GM12878 (cell line): ENCODE results near the gene TTC31. TPM values are rescaled to one million over a fixed set of nuclear protein-coding genes. Genes with fewer than 3 reads are reported as not detected.

ENCODE experiments used
- BCL11A ChIP-seq: IDR thresholded peaks from 2 replicates; pipeline ENCODE4 v1.6.1; 2011; ENCODE audit warnings: low read depth, low read length
- BCL3 ChIP-seq: IDR thresholded peaks from 2 replicates; pipeline ENCODE4 v1.6.1; 2011; ENCODE audit warnings: borderline replicate concordance, low read depth, mild to moderate bottlenecking, moderate library complexity, low read length; ENCODE audit not compliant: insufficient read depth, poor library complexity, severe bottlenecking
- BMI1 ChIP-seq: fragments of 450-650 bp; IDR thresholded peaks from 2 replicates; pipeline ENCODE4 v1.6.1; 2016; ENCODE audit warnings: mild to moderate bottlenecking, moderate library complexity, borderline replicate concordance
- BRCA1 ChIP-seq: IDR thresholded peaks from 2 replicates; pipeline ENCODE4 v1.6.1; 2011; ENCODE audit warnings: low read depth, low read length, improper control_type of control experiment
- ELK1 ChIP-seq: IDR thresholded peaks from 2 replicates; pipeline ENCODE4 v1.6.1; 2012; ENCODE audit warnings: low read depth, low read length, improper control_type of control experiment
- HCFC1 ChIP-seq: fragments of 150-350 bp; IDR thresholded peaks from 2 replicates; pipeline ENCODE4 v1.6.1; 2014; ENCODE audit warnings: low read length
- HSF1 ChIP-seq: fragments of 150-350 bp; IDR thresholded peaks from 2 replicates; pipeline ENCODE4 v1.6.1; 2014; ENCODE audit warnings: mild to moderate bottlenecking, low read depth, low read length
- JUND ChIP-seq: IDR thresholded peaks from 2 replicates; pipeline ENCODE4 v1.6.1; 2012; ENCODE audit warnings: low read depth, mild to moderate bottlenecking, low read length, improper control_type of control experiment, moderate library complexity
- KAT2A ChIP-seq: conservative IDR thresholded peaks from 2 replicates; pipeline ENCODE4 v1.6.1; 2011; ENCODE audit warnings: low read depth, low read length; ENCODE audit not compliant: control insufficient read depth
- MTA3 ChIP-seq: IDR thresholded peaks from 2 replicates; pipeline ENCODE4 v1.6.1; 2012; ENCODE audit warnings: low read length, inconsistent platforms, borderline replicate concordance
- PAX5 ChIP-seq: IDR thresholded peaks from 2 replicates; pipeline ENCODE4 v1.6.1; 2011; ENCODE audit warnings: low read depth, low read length, borderline replicate concordance
- RELA ChIP-seq: fragments of 450-650 bp; IDR thresholded peaks from 2 replicates; pipeline ENCODE4 v1.8.0; 2014; ENCODE audit warnings: borderline replicate concordance; ENCODE audit not compliant: partially characterized antibody
- REST ChIP-seq: IDR thresholded peaks from 2 replicates; pipeline ENCODE4 v1.6.1; 2012; ENCODE audit warnings: mild to moderate bottlenecking, low read depth, low read length
- RFX5 ChIP-seq: IDR thresholded peaks from 2 replicates; pipeline ENCODE4 v1.6.1; 2011; ENCODE audit warnings: low read depth, low read length, improper control_type of control experiment
- STAT3 ChIP-seq: IDR thresholded peaks from 2 replicates; pipeline ENCODE4 v1.6.1; 2011; ENCODE audit warnings: low read depth, low read length, improper control_type of control experiment
- TARDBP ChIP-seq: IDR thresholded peaks from 2 replicates; pipeline ENCODE4 v1.6.1; 2016; ENCODE audit warnings: borderline replicate concordance
- TCF12 ChIP-seq: IDR thresholded peaks from 2 replicates; pipeline ENCODE4 v1.6.1; 2011; ENCODE audit warnings: low read depth, mild to moderate bottlenecking, low read length
- ZBTB40 ChIP-seq: fragments of 450-650 bp; IDR thresholded peaks from 2 replicates; pipeline ENCODE4 v1.6.1; 2016; ENCODE audit warnings: mild to moderate bottlenecking, moderate library complexity, borderline replicate concordance
- ZNF622 ChIP-seq: fragments of 450-650 bp; IDR thresholded peaks from 2 replicates; pipeline ENCODE4 v1.6.1; 2017; ENCODE audit warnings: mild to moderate bottlenecking, inconsistent platforms
- polyA plus RNA-seq, 11 experiments: library from polyadenylated mRNA; depleted of rRNA in 4 of 11; unstranded in 6 of 11; stranded (reverse) in 5 of 11; fragments of >200 nt; fragmentation: Nextera tagmentation in 4 of 11; fragmentation: Illumina TruSeq in 1 of 11; extraction: Ambion mirVana in 4 of 11; extraction: Trizol in 1 of 11; gene quantifications; 1 replicate in 1 of 11; 2 replicates in 10 of 11; pipeline versions ENCODE4 v1.2.1 to v1.2.3, GENCODE V29; 2011 to 2016; ENCODE audit warnings: inconsistent platforms in 2 of 11, missing spikeins in 2 of 11, low read depth in 1 of 11
- total RNA-seq, 4 experiments: library from RNA; depleted of rRNA in 3 of 4; stranded (reverse); fragments of >200 nt in 3 of 4; fragmentation: Illumina TruSeq in 1 of 4; extraction: Trizol in 1 of 4; gene quantifications; 2 replicates each; pipeline versions ENCODE4 v1.2.1 to v1.2.3, GENCODE V29; 2013 to 2021

Gene TTC31
- total and polyA plus RNA-seq, 10 of the 15 experiments (the other 5 are each of a cell fraction or from before 2014, with no cell fraction given) = 6.5 to 34.9 (median 25.9) TPM

- peak; percentile 69; the same call in 1 of the 2 replicates for TF ChIP-seq ZBTB40
- no peak for TF ChIP-seq BRCA1
- TF ChIP-seq STAT3 = no peak
- TF ChIP-seq BCL11A = no peak
- TF ChIP-seq TCF12 = peak; percentile 86
- 0 out of 2 replicates have a peak, but pooled peaks have one; percentile 10 for TF ChIP-seq REST
- no peak; the same call in none of the 2 replicates for TF ChIP-seq TARDBP
- no peak for TF ChIP-seq HSF1
- no peak for TF ChIP-seq BCL3
- TF ChIP-seq MTA3 = no peak
- TF ChIP-seq JUND = no peak
- peak; percentile 56 for TF ChIP-seq RELA
- no peak for TF ChIP-seq KAT2A
- TF ChIP-seq HCFC1 = no peak
- TF ChIP-seq ELK1 = no peak
- TF ChIP-seq BMI1 = no peak
- no peak for TF ChIP-seq ZNF622
- no peak for TF ChIP-seq RFX5
- no peak for TF ChIP-seq PAX5
These were observed 25.2 kb upstream of the TTC31 start (continued) for GRCh38 chr2:74457549-74458131.
